ENCODE measurements around the gene SLC37A3. TPM values are rescaled to one million over a fixed set of nuclear protein-coding genes. Genes with fewer than 3 reads are reported as not detected.
"Not testable (repeated sequence)": the region's sequence is repeated elsewhere in the genome, so short reads cannot be mapped to it uniquely, and the experiment has no call there.

SLC37A3 gene
- polyA plus RNA-seq, 3 donors from 2014 or later, result 2.7 to 9.5 (median 9.2) TPM

GRCh38 chr7:140418156-140418472 lies 19.8 kb upstream of the SLC37A3 start:
- H3K27me3 Mint-ChIP-seq (ENCODE audit: low read depth in 3 of 3); H3K27ac Mint-ChIP-seq; H3K9me3 Mint-ChIP-seq; DNase-seq; H3K4me3 Mint-ChIP-seq: not testable (repeated sequence)
- H3K4me1 Mint-ChIP-seq, result peaks cover 0 to 11% of the 10 kb centered on the region in 2 donors
- H3K36me3 Mint-ChIP-seq, result peaks cover 7 to 13% (median 8%) of the 10 kb centered on the region in 3 donors

GRCh38 chr7:140417456-140418155 lies 19.3 kb upstream of the SLC37A3 start:
- Mint-ChIP-seq H3K27ac (no peak overlapping the region), H3K36me3 (peaks cover 7 to 15% (median 9%) of the 10 kb centered on the region in 3 donors), H3K27me3 (ENCODE audit: low read depth in 3 of 3) (no peaks in the 10 kb centered on the region), H3K4me3 (no peak overlapping the region), H3K4me1 (peaks cover 0 to 11% of the 10 kb centered on the region in 2 donors), H3K9me3 (no peaks in the 10 kb centered on the region)
- no peak for DNase-seq

- peaks cover 0 to 11% of the 10 kb centered on the region in 2 donors for H3K4me1 Mint-ChIP-seq
- H3K27me3 Mint-ChIP-seq (ENCODE audit: low read depth in 3 of 3), result no peaks in the 10 kb centered on the region
- no peak overlapping the region for H3K27ac Mint-ChIP-seq
- no peak for DNase-seq
- no peaks in the 10 kb centered on the region for H3K9me3 Mint-ChIP-seq
- no peak overlapping the region for H3K4me3 Mint-ChIP-seq
- peaks cover 7 to 19% (median 10%) of the 10 kb centered on the region in 3 donors for H3K36me3 Mint-ChIP-seq
Measured at GRCh38 chr7:140416560-140416959, 18.2 kb upstream of the SLC37A3 start.

- not testable (repeated sequence) for DNase-seq; H3K4me3 Mint-ChIP-seq; H3K9me3 Mint-ChIP-seq; H3K27me3 Mint-ChIP-seq (ENCODE audit: low read depth in 3 of 3); H3K27ac Mint-ChIP-seq
- peaks cover 7 to 24% (median 10%) of the 10 kb centered on the region in 3 donors for H3K36me3 Mint-ChIP-seq
- peaks cover 0 to 11% of the 10 kb centered on the region in 2 donors for H3K4me1 Mint-ChIP-seq
Measured at GRCh38 chr7:140415816-140416215, 17.5 kb upstream of the SLC37A3 start.

- peaks cover 0 to 11% of the 10 kb centered on the region in 2 donors for H3K4me1 Mint-ChIP-seq
- DNase-seq, result no peak
- no peaks in the 10 kb centered on the region for H3K9me3 Mint-ChIP-seq
- H3K4me3 Mint-ChIP-seq, result no peak overlapping the region
- H3K27ac Mint-ChIP-seq, result no peak overlapping the region
- H3K36me3 Mint-ChIP-seq, result peaks cover 7 to 27% (median 10%) of the 10 kb centered on the region in 3 donors
- H3K27me3 Mint-ChIP-seq (ENCODE audit: low read depth in 3 of 3), result peaks cover 0 to 2% (median 0%) of the 10 kb centered on the region in 3 donors
Measured at GRCh38 chr7:140415361-140415760, 17.0 kb upstream of the SLC37A3 start.

DNA sequence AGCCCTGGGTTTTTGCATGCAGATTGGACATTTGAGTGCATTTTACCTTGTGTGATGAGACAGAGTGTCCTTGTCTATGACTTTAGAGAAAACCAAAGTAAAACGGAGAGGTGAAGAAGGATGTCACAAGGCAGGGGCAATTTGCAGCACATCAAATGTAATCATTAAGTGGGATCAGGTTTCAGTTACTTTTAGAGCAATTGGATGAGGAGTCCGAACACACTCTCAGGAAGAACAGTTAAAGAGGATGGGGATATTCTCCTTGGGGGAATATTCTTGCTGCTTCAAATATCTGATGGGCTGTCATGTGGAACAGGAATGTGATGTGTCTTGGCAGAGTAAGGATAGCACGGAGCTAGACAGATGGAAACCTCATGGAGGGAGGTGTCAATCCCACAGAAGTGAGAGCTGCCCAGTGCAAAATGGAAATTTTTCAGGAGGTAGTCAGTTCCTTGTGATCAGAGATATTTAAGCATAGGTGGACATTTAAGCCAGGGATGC lies 6.3 kb upstream of the SLC37A3 start:
- no peak for DNase-seq
- Mint-ChIP-seq H3K27me3 (ENCODE audit: low read depth in 3 of 3) (peaks cover 0 to 3% (median 3%) of the 10 kb centered on the region in 3 donors), H3K27ac (peak overlapping the region; percentile 86 to 94 (median 90)), H3K4me3 (peak overlapping the region; percentile 90 to 96 (median 93)), H3K36me3 (peaks cover 4 to 7% (median 5%) of the 10 kb centered on the region in 3 donors), H3K9me3 (peaks cover 0 to 3% (median 0%) of the 10 kb centered on the region in 6 donors), H3K4me1 (peaks cover 16 to 18% of the 10 kb centered on the region in 2 donors)

DNA sequence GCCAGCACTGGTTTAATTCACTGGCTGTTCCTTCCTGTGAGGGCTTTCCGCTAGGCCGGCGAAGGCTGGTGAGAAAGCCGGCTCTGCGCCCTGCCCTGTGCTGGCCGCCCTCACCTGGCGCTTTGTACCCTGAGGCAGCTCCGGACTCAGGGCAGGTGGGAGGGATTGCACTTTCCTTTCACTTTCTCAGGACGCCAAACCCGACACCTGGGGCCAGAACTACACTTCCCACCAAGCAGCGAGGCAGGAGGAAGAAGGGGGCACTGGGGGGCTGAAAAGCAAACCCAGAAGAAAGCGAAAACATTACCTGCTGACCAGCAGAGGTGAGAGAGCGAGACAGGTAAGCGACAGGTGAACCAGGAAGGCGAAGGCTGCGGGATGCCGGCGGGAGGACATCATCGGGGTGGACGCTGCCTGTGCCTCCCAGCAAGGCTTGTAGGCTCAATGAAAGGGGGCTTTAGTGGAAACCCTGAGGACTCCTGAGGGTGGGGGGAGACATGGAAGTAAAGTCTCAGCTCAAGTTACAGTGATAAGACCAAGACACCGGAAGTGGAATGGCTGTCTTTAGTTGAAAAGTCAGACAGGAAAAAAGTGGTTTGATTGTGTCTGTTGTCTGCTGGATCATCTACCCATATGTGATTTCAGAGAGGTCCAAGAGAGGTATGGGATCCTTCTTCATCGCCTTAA lies 5.7 kb upstream of the SLC37A3 start, which contains the start of gene RAB19:
Gene RAB19, plus strand, starts transcription at position 181 of the 687 bp plus-strand sequence. CDS start 3,589 bp downstream, outside the sequence.
- peak; percentile 33 to 45 (median 34) for DNase-seq
- Mint-ChIP-seq H3K27me3 (ENCODE audit: low read depth in 3 of 3) (peaks cover 0 to 4% (median 3%) of the 10 kb centered on the region in 3 donors), H3K36me3 (peaks cover 4 to 7% (median 5%) of the 10 kb centered on the region in 3 donors), H3K9me3 (peaks cover 0 to 3% (median 0%) of the 10 kb centered on the region in 6 donors), H3K4me3 (peak within 1 kb of the TSS; percentile 90 to 96 (median 93)), H3K4me1 (peaks cover 18% of the 10 kb centered on the region in 2 donors), H3K27ac (peak within 1 kb of the TSS; percentile 86 to 94 (median 90))

GRCh38 chr7:140402178-140402835 lies 4.0 kb upstream of the SLC37A3 start:
- Mint-ChIP-seq H3K27me3 (ENCODE audit: low read depth in 3 of 3) (peaks cover 0 to 8% (median 3%) of the 10 kb centered on the region in 3 donors), H3K27ac (no peak overlapping the region), H3K4me3 (peak overlapping the region in 1 of 5 donors; percentile 10), H3K9me3 (no peaks in the 10 kb centered on the region), H3K36me3 (peaks cover 2 to 3% (median 3%) of the 10 kb centered on the region in 3 donors), H3K4me1 (peaks cover 25 to 26% of the 10 kb centered on the region in 2 donors)
- no peak for DNase-seq

DNA sequence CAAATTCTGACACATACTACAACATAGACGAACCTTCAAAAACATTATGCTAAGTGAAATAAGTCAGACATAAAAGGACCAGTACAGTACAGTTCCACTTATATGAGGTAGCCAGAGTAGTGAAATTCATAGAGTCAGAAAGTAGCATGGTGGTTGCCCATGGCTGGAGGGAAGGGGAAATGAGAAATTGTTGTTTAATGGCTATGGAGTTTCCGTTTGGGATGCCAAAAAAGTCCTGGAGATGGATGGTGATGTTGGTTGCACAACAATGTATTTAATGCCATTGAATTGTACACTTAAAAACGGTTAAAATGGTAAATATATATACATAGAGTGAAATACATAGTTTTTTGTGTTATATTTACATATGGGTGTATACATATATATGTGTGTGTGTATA lies 2.1 kb upstream of the SLC37A3 start:
- H3K36me3 Mint-ChIP-seq, result no peaks in the 10 kb centered on the region
- H3K27me3 Mint-ChIP-seq (ENCODE audit: low read depth in 3 of 3), result peaks cover 0 to 6% (median 3%) of the 10 kb centered on the region in 3 donors

GRCh38 chr7:140398821-140399220 lies 491 bp upstream of the SLC37A3 start:
- Mint-ChIP-seq H3K9me3 (no peaks in the 10 kb centered on the region), H3K36me3 (no peaks in the 10 kb centered on the region), H3K27me3 (ENCODE audit: low read depth in 3 of 3) (peaks cover 0 to 6% (median 0%) of the 10 kb centered on the region in 3 donors), H3K4me3 (peak overlapping the region; percentile 78 to 97 (median 89)), H3K27ac (peak overlapping the region in 1 of 6 donors; percentile 85), H3K4me1 (peaks cover 20 to 23% of the 10 kb centered on the region in 2 donors)
- no peak for DNase-seq

More for the DNA sequence above, 2.1 kb upstream of the SLC37A3 start:
- no peak overlapping the region for H3K4me3 Mint-ChIP-seq
- peaks cover 32 to 34% of the 10 kb centered on the region in 2 donors for H3K4me1 Mint-ChIP-seq
- DNase-seq, result no peak
- H3K9me3 Mint-ChIP-seq, result no peaks in the 10 kb centered on the region
- no peak overlapping the region for H3K27ac Mint-ChIP-seq

DNA sequence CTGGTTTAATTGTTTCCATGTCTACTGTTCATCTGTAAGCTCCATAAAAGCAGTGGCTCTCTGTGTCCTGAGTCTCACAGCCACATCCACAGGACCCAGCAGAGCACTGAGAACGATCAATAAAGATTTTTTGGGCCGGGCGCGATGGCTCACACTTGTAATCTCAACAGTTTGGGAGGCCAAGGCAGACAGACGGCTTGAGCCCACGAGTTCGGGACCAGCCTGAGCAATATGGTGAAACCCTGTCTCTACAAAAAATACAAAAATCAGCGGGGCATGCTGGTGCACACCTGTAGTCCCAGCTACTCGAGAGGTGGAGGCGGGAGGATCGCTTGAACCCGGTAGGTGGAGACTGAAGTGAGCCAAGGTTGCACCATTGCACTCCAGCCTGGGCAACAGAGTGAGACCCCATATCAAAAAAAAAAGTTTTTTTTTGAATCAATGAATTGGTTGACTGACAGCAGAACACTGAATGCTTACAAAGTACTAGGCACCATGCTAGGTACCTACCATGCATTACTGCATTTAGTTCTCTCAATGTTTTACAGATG lies 4.5 kb downstream of the SLC37A3 start:
- H3K27me3 Mint-ChIP-seq (ENCODE audit: low read depth in 3 of 3), result peaks cover 0 to 6% (median 2%) of the 10 kb centered on the region in 3 donors
- H3K36me3 Mint-ChIP-seq, result no peaks in the 10 kb centered on the region
- H3K4me1 Mint-ChIP-seq, result peaks cover 14 to 16% of the 10 kb centered on the region in 2 donors
- H3K4me3 Mint-ChIP-seq, result no peak overlapping the region
- DNase-seq, result no peak
- no peak overlapping the region for H3K27ac Mint-ChIP-seq
- no peaks in the 10 kb centered on the region for H3K9me3 Mint-ChIP-seq

- no peak overlapping the region for H3K27ac Mint-ChIP-seq
- no peak overlapping the region for H3K4me3 Mint-ChIP-seq
- H3K9me3 Mint-ChIP-seq, result no peaks in the 10 kb centered on the region
- DNase-seq, result no peak
- H3K4me1 Mint-ChIP-seq, result peaks cover 6 to 7% of the 10 kb centered on the region in 2 donors
- peaks cover 0 to 2% (median 1%) of the 10 kb centered on the region in 3 donors for H3K27me3 Mint-ChIP-seq (ENCODE audit: low read depth in 3 of 3)
- no peaks in the 10 kb centered on the region for H3K36me3 Mint-ChIP-seq
Measured at GRCh38 chr7:140391634-140392033, 6.7 kb downstream of the SLC37A3 start.

- DNase-seq, result peak in 1 of 3 donors; percentile 3
- Mint-ChIP-seq H3K4me3 (no peak overlapping the region), H3K27ac (no peak overlapping the region), H3K9me3 (no peaks in the 10 kb centered on the region), H3K4me1 (no peaks in the 10 kb centered on the region), H3K36me3 (no peaks in the 10 kb centered on the region), H3K27me3 (ENCODE audit: low read depth in 3 of 3) (peaks cover 0 to 2% (median 1%) of the 10 kb centered on the region in 3 donors)
Measured at GRCh38 chr7:140390466-140391190, 7.7 kb downstream of the SLC37A3 start.

All from immature natural killer cell (primary cell).